Psoas muscle (tissue), 8 donors: ENCODE results near the gene PPM1H. TPM values are rescaled to one million over a fixed set of nuclear protein-coding genes. Genes with fewer than 3 reads are reported as not detected.

Experiments used
- ATAC-seq, 4 donors: fragments of 200-7000 bp; cut with Tn5 transposase; one replicate each; pipeline ENCODE4 v1.9.1; 2020; ENCODE audit warnings: moderate library complexity in 3 of 4, mild to moderate bottlenecking in 2 of 4
- DNase-seq, 2 donors: peaks; one replicate each; pipeline ENCODE4 v3.0.0-alpha.2; 2020
- H3K27ac ChIP-seq: fragments of 200-600 bp; one replicate; pipeline ENCODE4 v1.8.0; 2022
- H3K27me3 ChIP-seq, 3 donors: fragments of 200-600 bp in 1 of 3; one replicate each; pipeline versions ENCODE4 v1.6.1 to v1.8.0; 2013 to 2022; ENCODE audit warnings: low read length in 2 of 3, mild to moderate bottlenecking in 2 of 3, moderate library complexity in 1 of 3; ENCODE audit not compliant: insufficient read depth in 3 of 3
- H3K36me3 ChIP-seq, 2 donors: fragments of 200-600 bp in 1 of 2; one replicate each; pipeline versions ENCODE4 v1.6.1 to v1.8.0; 2013 to 2022; ENCODE audit warnings: low read depth in 1 of 2, mild to moderate bottlenecking in 1 of 2, moderate library complexity in 1 of 2; ENCODE audit not compliant: insufficient read depth in 1 of 2
- H3K4me1 ChIP-seq: fragments of 200-600 bp; one replicate; pipeline ENCODE4 v1.8.0; 2022
- H3K4me3 ChIP-seq: fragments of 200-600 bp; one replicate; pipeline ENCODE4 v1.8.0; 2022; ENCODE audit warnings: mild to moderate bottlenecking
- H3K9me3 ChIP-seq: fragments of 200-600 bp; one replicate; pipeline ENCODE4 v1.8.0; 2022
- CTCF ChIP-seq: fragments of 200-600 bp; IDR thresholded peaks from one replicate; pipeline ENCODE4 v1.8.0; 2022; ENCODE audit warnings: antibody characterized with exemption
- WGBS, 3 donors: extraction: QIAGEN DNeasy Blood & Tissue Kit; methylation state at CpG; one replicate each; pipeline versions ENCODE4 v1.1.6 to v1.1.7; 2013; 5-methylcytosine and 5-hydroxymethylcytosine counted together
- intact Hi-C, 2 donors: fragments of 100-400 bp; cut with DNase I; formaldehyde crosslinking; loops; one replicate each; pipeline versions ENCODE4 v1.11.0 to v1.14.2; 2022
- polyA plus RNA-seq, 3 donors: library from polyadenylated mRNA; stranded (reverse); fragments of 200-250 nt; gene quantifications; one replicate each; pipeline ENCODE4 v1.2.3, GENCODE V29; 2013
- total RNA-seq, 4 donors: library from RNA; stranded (reverse); fragmentation: NEBNext Ultra II Directional in 2 of 4; extraction: Animal tissue kit (Norgen Biotek cat#: 25700) in 2 of 4; gene quantifications; one replicate each; pipeline versions ENCODE4 v1.2.1 to v1.2.4, GENCODE V29; 2021 to 2023
- donor health status: healthy with polysubstance abuse.
- donor health status: DM: no; HTN: no; CAD: no; lungs with moderate emphysema.
- donor health status: Bipolar disorder and iron deficiency.
- donor health status: healthy.
- donor health status: DM: yes; HTN: yes; CAD: no.
- donor health status: DM: no; HTN: no; CAD: no.
- donor health status: DM: no; HTN: no; CAD: no.
- donor health status: DM: yes; HTN: yes; CAD: no.

Gene PPM1H
- total and polyA plus RNA-seq, 7 donors = 0.65 to 4.3 (median 1.8) TPM

- 95 to 99% (median 97%) methylated on average over 4 of the region's 4 CpGs for WGBS, 3 donors
- DNase-seq = no peak
- no peaks in the 10 kb centered on the region for H3K27me3 ChIP-seq
- no peak for ATAC-seq
- H3K4me1 ChIP-seq = no peaks in the 10 kb centered on the region
- no peak overlapping the region for H3K27ac ChIP-seq
- intact Hi-C loops = no loop called here
- H3K9me3 ChIP-seq = no peaks in the 10 kb centered on the region
- H3K36me3 ChIP-seq = no peaks in the 10 kb centered on the region
- H3K4me3 ChIP-seq = no peak overlapping the region
- TF ChIP-seq CTCF = no peak
Measured at GRCh38 chr12:62767946-62768345, 167.0 kb downstream of the PPM1H start.

GRCh38 chr12:62767496-62767895 lies 167.5 kb downstream of the PPM1H start:
- Histone ChIP-seq H3K4me1 (peaks cover 4% of the 10 kb centered on the region), H3K9me3 (no peaks in the 10 kb centered on the region), H3K4me3 (no peak overlapping the region), H3K36me3 (no peaks in the 10 kb centered on the region), H3K27ac (no peak overlapping the region), H3K27me3 (no peaks in the 10 kb centered on the region)
- intact Hi-C loops = no loop called here
- no peak for DNase-seq
- WGBS, 3 donors = 50 to 66% (median 59%) methylated on average over 5 of the region's 5 CpGs
- no peak for TF ChIP-seq CTCF
- ATAC-seq = no peak

GRCh38 chr12:62766496-62766895 lies 168.5 kb downstream of the PPM1H start:
- no peaks in the 10 kb centered on the region for H3K36me3 ChIP-seq
- WGBS, 3 donors = 83 to 100% (median 100%) methylated on average over 1 of the region's 1 CpG
- H3K4me3 ChIP-seq = no peak overlapping the region
- no peaks in the 10 kb centered on the region for H3K27me3 ChIP-seq
- H3K27ac ChIP-seq = no peak overlapping the region
- peaks cover 5% of the 10 kb centered on the region for H3K4me1 ChIP-seq
- TF ChIP-seq CTCF = no peak
- DNase-seq = no peak
- intact Hi-C loops = no loop called here
- no peaks in the 10 kb centered on the region for H3K9me3 ChIP-seq
- no peak for ATAC-seq

- no peak overlapping the region for H3K27ac ChIP-seq
- no peak for TF ChIP-seq CTCF
- no peaks in the 10 kb centered on the region for H3K9me3 ChIP-seq
- peaks cover 5% of the 10 kb centered on the region for H3K4me1 ChIP-seq
- intact Hi-C loops = no loop called here
- H3K27me3 ChIP-seq = no peaks in the 10 kb centered on the region
- no peak overlapping the region for H3K4me3 ChIP-seq
- ATAC-seq (no peak), DNase-seq (no peak)
- 68 to 75% (median 73%) methylated on average over 9 of the region's 9 CpGs for WGBS, 3 donors
- H3K36me3 ChIP-seq = no peaks in the 10 kb centered on the region
Measured at GRCh38 chr12:62763861-62764645, 170.9 kb downstream of the PPM1H start.

GRCh38 chr12:62763312-62763711 lies 171.6 kb downstream of the PPM1H start:
- intact Hi-C loops = no loop called here
- 76 to 92% (median 91%) methylated on average over 3 of the region's 3 CpGs for WGBS, 3 donors
- Histone ChIP-seq H3K27ac (no peak overlapping the region), H3K36me3 (no peaks in the 10 kb centered on the region), H3K4me1 (peaks cover 5% of the 10 kb centered on the region), H3K4me3 (no peak overlapping the region), H3K27me3 (no peaks in the 10 kb centered on the region), H3K9me3 (no peaks in the 10 kb centered on the region)
- no peak for TF ChIP-seq CTCF
- no peak for ATAC-seq
- no peak for DNase-seq
